Osteoblast (primary cell): ENCODE data around the gene ATP9A. TPM values are rescaled to one million over a fixed set of nuclear protein-coding genes. Genes with fewer than 3 reads are reported as not detected.

Source experiments
- DNase-seq: peaks from one replicate; pipeline ENCODE4 v3.0.0; 2011; ENCODE audit warnings: low spot score, mixed read lengths; ENCODE audit not compliant: insufficient read length; ENCODE audit errors: missing footprints
- H2AFZ ChIP-seq: 2 replicates; pipeline ENCODE4 v1.6.0; 2011; ENCODE audit warnings: mild to moderate bottlenecking, low read length
- H3K27ac ChIP-seq: 2 replicates; pipeline ENCODE4 v1.5.1; 2011; ENCODE audit warnings: mild to moderate bottlenecking, low read depth, low read length, moderate library complexity
- H3K27me3 ChIP-seq: 2 replicates; pipeline ENCODE4 v1.6.0; 2012; ENCODE audit warnings: mild to moderate bottlenecking, control low read depth, inconsistent platforms, low read length, moderate library complexity; ENCODE audit not compliant: insufficient read depth
- H3K36me3 ChIP-seq: 2 replicates; pipeline ENCODE4 v1.5.1; 2011; ENCODE audit warnings: mild to moderate bottlenecking, low read length, control low read depth, moderate library complexity; ENCODE audit not compliant: insufficient read depth
- H3K4me1 ChIP-seq: 2 replicates; pipeline ENCODE4 v1.5.1; 2011; ENCODE audit warnings: mild to moderate bottlenecking, low read length, control low read depth, moderate library complexity; ENCODE audit not compliant: insufficient read depth
- H3K4me2 ChIP-seq: 2 replicates; pipeline ENCODE4 v1.6.0; 2011; ENCODE audit warnings: mild to moderate bottlenecking, low read length; ENCODE audit not compliant: insufficient read depth
- H3K4me3 ChIP-seq: fragments of 200-600 bp; sonication (generic); 3 replicates; pipeline ENCODE4 v1.5.1; 2012; ENCODE audit warnings: mild to moderate bottlenecking, low read length, inconsistent platforms; ENCODE audit not compliant: insufficient read depth
- H3K79me2 ChIP-seq: 2 replicates; pipeline ENCODE4 v1.6.0; 2012; ENCODE audit warnings: mild to moderate bottlenecking, low read length, control low read depth, inconsistent platforms; ENCODE audit not compliant: insufficient read depth
- H3K9me3 ChIP-seq: 2 replicates; pipeline ENCODE4 v1.5.1; 2011; ENCODE audit warnings: low read depth, low read length, control low read depth
- H4K20me1 ChIP-seq: 2 replicates; pipeline ENCODE4 v1.6.0; 2012; ENCODE audit warnings: mild to moderate bottlenecking, low read length, control low read depth; ENCODE audit not compliant: insufficient read depth
- CTCF ChIP-seq: IDR thresholded peaks from 2 replicates; pipeline ENCODE4 v1.5.1; 2011; ENCODE audit warnings: mild to moderate bottlenecking, low read depth, low read length, moderate library complexity; ENCODE audit errors: extremely low read depth
- total RNA-seq: library from RNA; depleted of rRNA; stranded (reverse); fragments of >200 nt; gene quantifications from 2 replicates; pipeline ENCODE4 v1.2.3, GENCODE V29; 2012

The ATP9A gene
- total RNA-seq, 1 donor: 48.9 TPM

DNA sequence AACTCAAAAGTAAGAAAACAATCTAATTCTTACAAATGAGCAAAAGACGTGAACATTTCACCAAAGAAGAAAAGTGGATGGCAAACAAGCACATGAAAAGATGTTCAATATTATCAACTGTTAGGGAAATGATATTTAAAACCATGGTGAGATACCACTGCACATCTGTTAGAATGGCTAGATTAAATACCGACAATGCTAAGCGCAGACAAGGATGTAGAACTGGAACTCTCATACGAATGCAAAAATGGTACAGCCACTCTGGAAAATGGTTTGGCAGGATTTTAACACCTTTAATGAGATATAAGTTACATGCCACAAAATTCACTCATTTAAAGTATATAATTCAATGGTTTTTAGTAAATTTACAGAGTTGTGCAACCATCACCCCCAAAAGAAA lies 181.0 kb downstream of the ATP9A start:
- Histone ChIP-seq H3K4me3 (no peak overlapping the region), H3K4me1 (peaks cover 7% of the 10 kb centered on the region), H3K27ac (no peak overlapping the region), H3K9me3 (no peaks in the 10 kb centered on the region), H2AFZ (no peak overlapping the region), H3K4me2 (no peak overlapping the region), H3K27me3 (no peaks in the 10 kb centered on the region), H3K79me2 (no peaks in the 10 kb centered on the region), H3K36me3 (no peaks in the 10 kb centered on the region), H4K20me1 (no peaks in the 10 kb centered on the region)
- no peak for TF ChIP-seq CTCF
- no peak for DNase-seq

GRCh38 chr20:51586005-51586440 lies 182.2 kb downstream of the ATP9A start:
- Histone ChIP-seq H3K79me2 (no peaks in the 10 kb centered on the region), H3K27me3 (no peaks in the 10 kb centered on the region), H4K20me1 (no peaks in the 10 kb centered on the region), H3K9me3 (no peaks in the 10 kb centered on the region), H3K36me3 (no peaks in the 10 kb centered on the region), H3K4me2 (no peak overlapping the region), H3K27ac (peak overlapping the region; percentile 44), H2AFZ (no peak overlapping the region), H3K4me3 (no peak overlapping the region), H3K4me1 (peaks cover 7% of the 10 kb centered on the region)
- no peak for TF ChIP-seq CTCF
- peak; percentile 92 for DNase-seq

GRCh38 chr20:51585148-51585547 lies 183.0 kb downstream of the ATP9A start:
- no peak for TF ChIP-seq CTCF
- Histone ChIP-seq H3K9me3 (no peaks in the 10 kb centered on the region), H3K4me3 (no peak overlapping the region), H3K27ac (no peak overlapping the region), H3K4me1 (peaks cover 7% of the 10 kb centered on the region), H3K79me2 (no peaks in the 10 kb centered on the region), H3K4me2 (no peak overlapping the region), H4K20me1 (no peaks in the 10 kb centered on the region), H3K36me3 (no peaks in the 10 kb centered on the region), H2AFZ (no peak overlapping the region), H3K27me3 (no peaks in the 10 kb centered on the region)
- no peak for DNase-seq

- no peak for TF ChIP-seq CTCF
- DNase-seq: no peak
Measured at GRCh38 chr20:51584737-51585136, 183.5 kb downstream of the ATP9A start.

More at GRCh38 chr20:51584737-51585136, 183.5 kb downstream of the ATP9A start:
- Histone ChIP-seq H3K27ac (no peak overlapping the region), H3K36me3 (no peaks in the 10 kb centered on the region), H3K4me3 (no peak overlapping the region), H3K4me2 (no peak overlapping the region), H3K79me2 (no peaks in the 10 kb centered on the region), H4K20me1 (no peaks in the 10 kb centered on the region), H2AFZ (no peak overlapping the region), H3K27me3 (no peaks in the 10 kb centered on the region), H3K9me3 (no peaks in the 10 kb centered on the region), H3K4me1 (peaks cover 7% of the 10 kb centered on the region)
